Measurements from ENCODE around the gene RPS24. TPM values are rescaled to one million over a fixed set of nuclear protein-coding genes. Genes with fewer than 3 reads are reported as not detected.

Gene RPS24
- polyA plus RNA-seq, 4 donors = 3,318 to 7,694 (median 4,630) TPM

DNA sequence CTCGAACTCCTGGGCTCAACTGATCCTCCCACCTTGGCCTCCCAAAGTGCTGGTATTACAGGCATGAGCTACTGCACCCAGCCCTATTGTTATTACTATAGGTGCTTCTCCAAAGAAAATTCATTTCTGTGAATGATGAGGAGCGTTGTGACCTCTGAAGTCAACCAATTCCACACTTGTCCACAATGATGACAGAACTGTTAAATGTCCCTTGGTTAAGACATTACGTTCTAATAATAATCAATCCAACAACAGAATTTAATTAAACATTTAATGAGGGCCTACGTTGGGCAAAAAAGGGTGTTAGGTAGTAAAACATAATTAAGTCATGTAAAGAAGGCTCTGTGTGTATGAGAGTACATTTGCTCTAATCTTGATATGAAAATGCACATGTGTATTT, 22.6 kb upstream of the RPS24 start:
- Histone ChIP-seq H3K4me1 (ENCODE audit: control insufficient read depth in 3 of 3, insufficient read depth in 2 of 3, low read depth in 1 of 3, low read length in 2 of 3) (no peaks in the 10 kb centered on the region), H3K27ac (ENCODE audit: low read depth in 1 of 3, low read length in 2 of 3) (no peak overlapping the region), H3K4me3 (ENCODE audit: low read depth in 1 of 3, low read length in 3 of 3) (no peak overlapping the region), H3K36me3 (ENCODE audit: control insufficient read depth in 3 of 3, insufficient read depth in 2 of 3, low read depth in 1 of 3, low read length in 3 of 3) (peaks cover 15 to 41% (median 19%) of the 10 kb centered on the region in 3 donors), H3K27me3 (ENCODE audit: control insufficient read depth in 3 of 3, insufficient read depth in 3 of 3, low read length in 3 of 3) (no peaks in the 10 kb centered on the region), H3K9me3 (ENCODE audit: control insufficient read depth in 2 of 2, insufficient read depth in 1 of 2, low read depth in 1 of 2, low read length in 1 of 2) (no peaks in the 10 kb centered on the region)
- WGBS, 3 donors = 93 to 95% (median 94%) methylated on average over 4 of the region's 4 CpGs
- DNase-seq (no peak), FAIRE-seq (no peak)

GRCh38 chr10:78013564-78013963, 20.1 kb upstream of the RPS24 start:
- Histone ChIP-seq H3K4me3 (ENCODE audit: low read depth in 1 of 3, low read length in 3 of 3) (no peak overlapping the region), H3K4me1 (ENCODE audit: control insufficient read depth in 3 of 3, insufficient read depth in 2 of 3, low read depth in 1 of 3, low read length in 2 of 3) (no peaks in the 10 kb centered on the region), H3K36me3 (ENCODE audit: control insufficient read depth in 3 of 3, insufficient read depth in 2 of 3, low read depth in 1 of 3, low read length in 3 of 3) (peaks cover 19 to 55% (median 23%) of the 10 kb centered on the region in 3 donors), H3K27ac (ENCODE audit: low read depth in 1 of 3, low read length in 2 of 3) (no peak overlapping the region), H3K27me3 (ENCODE audit: control insufficient read depth in 3 of 3, insufficient read depth in 3 of 3, low read length in 3 of 3) (no peaks in the 10 kb centered on the region), H3K9me3 (ENCODE audit: control insufficient read depth in 2 of 2, insufficient read depth in 1 of 2, low read depth in 1 of 2, low read length in 1 of 2) (no peaks in the 10 kb centered on the region)
- DNase-seq (no peak), FAIRE-seq (no peak)
- WGBS, 3 donors = 69 to 96% (median 95%) methylated on average over 1 of the region's 1 CpG

GRCh38 chr10:78015546-78015945, 18.1 kb upstream of the RPS24 start:
- Histone ChIP-seq H3K9me3 (ENCODE audit: control insufficient read depth in 2 of 2, insufficient read depth in 1 of 2, low read depth in 1 of 2, low read length in 1 of 2) (no peaks in the 10 kb centered on the region), H3K27me3 (ENCODE audit: control insufficient read depth in 3 of 3, insufficient read depth in 3 of 3, low read length in 3 of 3) (no peaks in the 10 kb centered on the region), H3K4me1 (ENCODE audit: control insufficient read depth in 3 of 3, insufficient read depth in 2 of 3, low read depth in 1 of 3, low read length in 2 of 3) (no peaks in the 10 kb centered on the region), H3K4me3 (ENCODE audit: low read depth in 1 of 3, low read length in 3 of 3) (no peak overlapping the region), H3K27ac (ENCODE audit: low read depth in 1 of 3, low read length in 2 of 3) (no peak overlapping the region), H3K36me3 (ENCODE audit: control insufficient read depth in 3 of 3, insufficient read depth in 2 of 3, low read depth in 1 of 3, low read length in 3 of 3) (peaks cover 19 to 60% (median 27%) of the 10 kb centered on the region in 3 donors)
- DNase-seq (no peak), FAIRE-seq (no peak)
- WGBS, 3 donors = 92 to 96% (median 94%) methylated on average over 5 of the region's 5 CpGs

DNA sequence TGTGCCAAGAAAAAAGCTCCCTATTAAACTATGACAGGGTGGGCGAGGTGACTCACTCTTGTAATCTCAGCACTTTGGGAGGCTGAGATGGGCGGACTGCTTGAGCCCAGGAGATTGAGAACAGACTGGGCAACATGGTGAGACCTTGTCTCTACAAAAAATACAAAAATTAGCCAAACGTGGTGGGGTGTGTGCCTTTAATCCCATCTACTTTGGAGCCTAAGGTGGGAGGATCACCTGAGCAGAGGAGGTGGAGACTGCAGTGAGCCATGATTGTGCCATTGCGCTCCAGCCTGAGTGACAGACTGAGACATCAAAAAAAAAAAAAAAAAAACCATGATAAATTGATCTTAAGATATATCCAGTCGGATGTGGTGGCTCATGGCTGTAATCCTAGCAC, 15.8 kb upstream of the RPS24 start:
- peaks cover 22 to 64% (median 35%) of the 10 kb centered on the region in 3 donors for H3K36me3 ChIP-seq (ENCODE audit: control insufficient read depth in 3 of 3, insufficient read depth in 2 of 3, low read depth in 1 of 3, low read length in 3 of 3)
- no peaks in the 10 kb centered on the region for H3K4me1 ChIP-seq (ENCODE audit: control insufficient read depth in 3 of 3, insufficient read depth in 2 of 3, low read depth in 1 of 3, low read length in 2 of 3)
- no peaks in the 10 kb centered on the region for H3K27me3 ChIP-seq (ENCODE audit: control insufficient read depth in 3 of 3, insufficient read depth in 3 of 3, low read length in 3 of 3)
- no peak for DNase-seq
- H3K27ac ChIP-seq (ENCODE audit: low read depth in 1 of 3, low read length in 2 of 3) = no peak overlapping the region
- FAIRE-seq = no peak
- H3K4me3 ChIP-seq (ENCODE audit: low read depth in 1 of 3, low read length in 3 of 3) = no peak overlapping the region
- WGBS, 3 donors = 81 to 91% (median 87%) methylated on average over 5 of the region's 5 CpGs
- H3K9me3 ChIP-seq (ENCODE audit: control insufficient read depth in 2 of 2, insufficient read depth in 1 of 2, low read depth in 1 of 2, low read length in 1 of 2) = no peaks in the 10 kb centered on the region

DNA sequence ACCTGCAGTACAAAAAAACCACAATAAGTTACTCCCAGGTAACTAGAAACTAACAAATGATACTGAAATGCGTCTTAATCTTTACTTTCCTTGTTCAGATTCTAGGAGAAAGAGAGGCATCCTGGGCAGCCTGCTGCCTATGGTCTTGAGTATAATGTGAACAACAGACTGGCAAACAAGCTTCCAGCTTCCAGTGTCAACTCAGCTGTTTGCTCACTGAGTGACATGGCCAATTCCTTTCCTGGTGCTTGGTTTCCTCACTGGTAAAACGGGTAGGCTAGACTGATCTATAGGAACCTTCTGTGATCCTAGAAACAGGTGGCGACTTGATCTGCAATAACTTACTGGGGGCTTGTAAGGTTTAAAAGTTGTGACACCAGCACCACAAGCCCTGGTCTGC, 14.4 kb upstream of the RPS24 start:
- no peak for DNase-seq
- H3K4me3 ChIP-seq (ENCODE audit: low read depth in 1 of 3, low read length in 3 of 3) = no peak overlapping the region
- FAIRE-seq = no peak
- 90 to 96% (median 93%) methylated on average over 3 of the region's 3 CpGs for WGBS, 3 donors
- peaks cover 33 to 74% (median 37%) of the 10 kb centered on the region in 3 donors for H3K36me3 ChIP-seq (ENCODE audit: control insufficient read depth in 3 of 3, insufficient read depth in 2 of 3, low read depth in 1 of 3, low read length in 3 of 3)
- H3K27me3 ChIP-seq (ENCODE audit: control insufficient read depth in 3 of 3, insufficient read depth in 3 of 3, low read length in 3 of 3) = no peaks in the 10 kb centered on the region
- H3K9me3 ChIP-seq (ENCODE audit: control insufficient read depth in 2 of 2, insufficient read depth in 1 of 2, low read depth in 1 of 2, low read length in 1 of 2) = no peaks in the 10 kb centered on the region
- H3K4me1 ChIP-seq (ENCODE audit: control insufficient read depth in 3 of 3, insufficient read depth in 2 of 3, low read depth in 1 of 3, low read length in 2 of 3) = no peaks in the 10 kb centered on the region
- H3K27ac ChIP-seq (ENCODE audit: low read depth in 1 of 3, low read length in 2 of 3) = no peak overlapping the region

DNA sequence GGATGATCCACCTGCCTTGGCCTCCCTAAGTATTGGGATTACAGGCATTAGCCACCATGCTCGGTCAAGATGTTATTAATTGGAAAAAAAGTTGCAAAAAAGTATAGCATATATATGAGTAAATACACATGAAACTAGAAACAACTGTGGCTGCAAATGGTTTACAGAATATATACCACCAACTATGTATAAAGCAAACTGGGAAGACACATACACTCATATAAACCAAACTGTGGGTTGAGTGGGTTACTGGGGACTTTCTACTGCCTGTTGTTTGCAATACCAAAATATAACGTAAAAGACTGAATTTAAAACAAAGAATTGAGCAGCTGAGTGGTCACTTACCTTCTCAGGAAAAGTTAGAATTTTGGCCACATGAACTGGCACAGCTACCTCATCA, 12.5 kb upstream of the RPS24 start:
- 77 to 87% (median 85%) methylated on average over 2 of the region's 2 CpGs for WGBS, 3 donors
- H3K9me3 ChIP-seq (ENCODE audit: control insufficient read depth in 2 of 2, insufficient read depth in 1 of 2, low read depth in 1 of 2, low read length in 1 of 2) = no peaks in the 10 kb centered on the region
- H3K27ac ChIP-seq (ENCODE audit: low read depth in 1 of 3, low read length in 2 of 3) = no peak overlapping the region
- no peaks in the 10 kb centered on the region for H3K27me3 ChIP-seq (ENCODE audit: control insufficient read depth in 3 of 3, insufficient read depth in 3 of 3, low read length in 3 of 3)
- FAIRE-seq (no peak), DNase-seq (no peak)
- no peak overlapping the region for H3K4me3 ChIP-seq (ENCODE audit: low read depth in 1 of 3, low read length in 3 of 3)
- H3K4me1 ChIP-seq (ENCODE audit: control insufficient read depth in 3 of 3, insufficient read depth in 2 of 3, low read depth in 1 of 3, low read length in 2 of 3) = no peaks in the 10 kb centered on the region
- H3K36me3 ChIP-seq (ENCODE audit: control insufficient read depth in 3 of 3, insufficient read depth in 2 of 3, low read depth in 1 of 3, low read length in 3 of 3) = peaks cover 33 to 73% (median 50%) of the 10 kb centered on the region in 3 donors

DNA sequence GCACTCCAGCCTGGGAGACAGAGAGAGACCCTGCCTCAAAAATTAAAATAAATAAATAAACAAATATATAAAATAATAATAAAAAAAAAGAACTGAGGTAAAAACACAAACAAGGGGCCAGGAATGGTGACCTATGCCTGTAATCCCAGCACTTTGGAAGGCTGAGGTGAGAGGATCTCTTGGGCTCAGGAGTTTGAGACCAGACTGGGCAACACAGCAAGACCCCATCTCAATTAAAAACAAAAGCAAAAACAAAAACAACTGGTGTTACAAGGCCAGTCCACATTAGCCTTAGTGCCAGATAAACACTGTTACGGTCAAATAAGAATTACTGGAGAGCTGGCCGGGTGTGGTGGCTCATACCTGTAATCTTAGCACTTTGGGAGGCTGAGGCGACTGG, 9.9 kb upstream of the RPS24 start:
- no peak for DNase-seq
- no peaks in the 10 kb centered on the region for H3K27me3 ChIP-seq (ENCODE audit: control insufficient read depth in 3 of 3, insufficient read depth in 3 of 3, low read length in 3 of 3)
- no peak for FAIRE-seq
- no peak overlapping the region for H3K27ac ChIP-seq (ENCODE audit: low read depth in 1 of 3, low read length in 2 of 3)
- no peaks in the 10 kb centered on the region for H3K9me3 ChIP-seq (ENCODE audit: control insufficient read depth in 2 of 2, insufficient read depth in 1 of 2, low read depth in 1 of 2, low read length in 1 of 2)
- H3K4me3 ChIP-seq (ENCODE audit: low read depth in 1 of 3, low read length in 3 of 3) = no peak overlapping the region
- peaks cover 30 to 53% (median 37%) of the 10 kb centered on the region in 3 donors for H3K36me3 ChIP-seq (ENCODE audit: control insufficient read depth in 3 of 3, insufficient read depth in 2 of 3, low read depth in 1 of 3, low read length in 3 of 3)
- 96 to 100% (median 97%) methylated on average over 3 of the region's 3 CpGs for WGBS, 3 donors
- peaks cover 2 to 8% (median 3%) of the 10 kb centered on the region in 3 donors for H3K4me1 ChIP-seq (ENCODE audit: control insufficient read depth in 3 of 3, insufficient read depth in 2 of 3, low read depth in 1 of 3, low read length in 2 of 3)

DNA sequence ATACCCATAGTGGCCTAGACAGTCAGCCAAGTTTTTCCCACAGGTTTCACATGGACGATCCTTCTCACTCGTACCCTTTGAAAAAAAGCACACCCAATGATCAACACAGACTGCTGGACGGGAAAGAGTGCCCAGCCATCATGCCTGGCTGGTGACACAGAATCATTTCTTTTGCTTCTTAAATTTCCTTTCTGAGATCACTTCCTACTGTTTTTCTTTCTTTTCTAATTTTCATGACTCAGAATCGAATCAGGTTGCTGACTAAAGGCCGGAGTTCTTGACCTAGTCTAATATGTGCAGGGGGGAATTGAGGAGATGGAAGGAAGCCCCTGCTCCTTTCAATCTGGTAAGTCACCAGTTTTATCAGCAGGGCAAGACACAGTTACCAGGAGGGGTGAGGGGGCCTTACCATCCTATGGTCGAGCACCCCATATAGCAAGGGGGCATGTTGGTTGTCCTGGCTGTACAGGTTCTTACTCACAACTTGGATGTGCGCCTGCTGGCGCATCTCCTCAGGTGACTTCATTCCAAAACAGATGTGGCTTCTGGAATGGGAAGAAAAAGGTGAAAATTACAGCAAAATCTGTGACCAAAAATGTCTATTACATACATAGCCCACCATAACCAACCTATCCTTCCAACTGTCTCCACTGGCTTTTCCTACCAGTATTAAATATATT, 7.8 kb upstream of the RPS24 start:
- peaks cover 24 to 43% (median 30%) of the 10 kb centered on the region in 3 donors for H3K36me3 ChIP-seq (ENCODE audit: control insufficient read depth in 3 of 3, insufficient read depth in 2 of 3, low read depth in 1 of 3, low read length in 3 of 3)
- WGBS, 3 donors = 92 to 94% (median 93%) methylated on average over 8 of the region's 8 CpGs

More for the DNA sequence above, 7.8 kb upstream of the RPS24 start:
- FAIRE-seq (no peak), DNase-seq (no peak)
- peaks cover 3 to 8% (median 4%) of the 10 kb centered on the region in 3 donors for H3K4me1 ChIP-seq (ENCODE audit: control insufficient read depth in 3 of 3, insufficient read depth in 2 of 3, low read depth in 1 of 3, low read length in 2 of 3)
- H3K27ac ChIP-seq (ENCODE audit: low read depth in 1 of 3, low read length in 2 of 3) = no peak overlapping the region
- H3K4me3 ChIP-seq (ENCODE audit: low read depth in 1 of 3, low read length in 3 of 3) = no peak overlapping the region
- H3K9me3 ChIP-seq (ENCODE audit: control insufficient read depth in 2 of 2, insufficient read depth in 1 of 2, low read depth in 1 of 2, low read length in 1 of 2) = no peaks in the 10 kb centered on the region
- no peaks in the 10 kb centered on the region for H3K27me3 ChIP-seq (ENCODE audit: control insufficient read depth in 3 of 3, insufficient read depth in 3 of 3, low read length in 3 of 3)
